ENCODE measurements around the gene CHST10.

- TF ChIP-seq POLR2A (IDR thresholded peaks at IDR 0.05), result no peak
- no peak for TF ChIP-seq EP300 (IDR thresholded peaks at IDR 0.05)
These were observed 28.8 kb downstream of the CHST10 start for GRCh38 chr2:100388703-100389102.
